ENCODE data around the gene EXOC4.

- no peak for TF ChIP-seq POLR2A (IDR thresholded peaks at IDR 0.05)
- TF ChIP-seq, protein P1, sequence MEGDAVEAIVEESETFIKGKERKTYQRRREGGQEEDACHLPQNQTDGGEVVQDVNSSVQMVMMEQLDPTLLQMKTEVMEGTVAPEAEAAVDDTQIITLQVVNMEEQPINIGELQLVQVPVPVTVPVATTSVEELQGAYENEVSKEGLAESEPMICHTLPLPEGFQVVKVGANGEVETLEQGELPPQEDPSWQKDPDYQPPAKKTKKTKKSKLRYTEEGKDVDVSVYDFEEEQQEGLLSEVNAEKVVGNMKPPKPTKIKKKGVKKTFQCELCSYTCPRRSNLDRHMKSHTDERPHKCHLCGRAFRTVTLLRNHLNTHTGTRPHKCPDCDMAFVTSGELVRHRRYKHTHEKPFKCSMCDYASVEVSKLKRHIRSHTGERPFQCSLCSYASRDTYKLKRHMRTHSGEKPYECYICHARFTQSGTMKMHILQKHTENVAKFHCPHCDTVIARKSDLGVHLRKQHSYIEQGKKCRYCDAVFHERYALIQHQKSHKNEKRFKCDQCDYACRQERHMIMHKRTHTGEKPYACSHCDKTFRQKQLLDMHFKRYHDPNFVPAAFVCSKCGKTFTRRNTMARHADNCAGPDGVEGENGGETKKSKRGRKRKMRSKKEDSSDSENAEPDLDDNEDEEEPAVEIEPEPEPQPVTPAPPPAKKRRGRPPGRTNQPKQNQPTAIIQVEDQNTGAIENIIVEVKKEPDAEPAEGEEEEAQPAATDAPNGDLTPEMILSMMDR (IDR thresholded peaks at IDR 0.05) = no peak
These were observed 683.2 kb downstream of the EXOC4 start for GRCh38 chr7:133936074-133936473.
